Measurements from ENCODE around the gene HLA-DPB1.
A peak's percentile ranks its signal among the peaks of the same experiment; 100 is the strongest.

HLA-DPB1 gene

GRCh38 chr6:33070909-33071308 is 4.9 kb upstream of the HLA-DPB1 start:
- DNase-seq (ENCODE audit: low read depth in 2 of 2, low spot score in 1 of 2): no peak

GRCh38 chr6:33071569-33071968 is 4.2 kb upstream of the HLA-DPB1 start:
- no peak for DNase-seq (ENCODE audit: low read depth in 2 of 2, low spot score in 1 of 2)

- DNase-seq (ENCODE audit: low read depth in 2 of 2, low spot score in 1 of 2): no peak
Observed at GRCh38 chr6:33072508-33073100, 3.2 kb upstream of the HLA-DPB1 start.

- peak in 1 of 2 donors; percentile 15 for DNase-seq (ENCODE audit: low read depth in 2 of 2, low spot score in 1 of 2)
Observed at GRCh38 chr6:33073431-33073871, 2.3 kb upstream of the HLA-DPB1 start, which contains the start of gene HLA-DPA1. TSS of gene HLA-DPA1 (minus strand) at chr6:33073649.

GRCh38 chr6:33075208-33075567 is 602 bp upstream of the HLA-DPB1 start:
- DNase-seq (ENCODE audit: low read depth in 2 of 2, low spot score in 1 of 2): no peak

GRCh38 chr6:33076406-33076934 is 680 bp downstream of the HLA-DPB1 start:
- DNase-seq (ENCODE audit: low read depth in 2 of 2, low spot score in 1 of 2): no peak

- DNase-seq (ENCODE audit: low read depth in 2 of 2, low spot score in 1 of 2): no peak
Observed at GRCh38 chr6:33077908-33078307, 2.1 kb downstream of the HLA-DPB1 start.

GRCh38 chr6:33078442-33078841 is 2.7 kb downstream of the HLA-DPB1 start:
- no peak for DNase-seq (ENCODE audit: low read depth in 2 of 2, low spot score in 1 of 2)

GRCh38 chr6:33078919-33079521 is 3.2 kb downstream of the HLA-DPB1 start:
- no peak for DNase-seq (ENCODE audit: low read depth in 2 of 2, low spot score in 1 of 2)

GRCh38 chr6:33079580-33079979 is 3.8 kb downstream of the HLA-DPB1 start:
- DNase-seq (ENCODE audit: low read depth in 2 of 2, low spot score in 1 of 2): no peak

- no peak for DNase-seq (ENCODE audit: low read depth in 2 of 2, low spot score in 1 of 2)
Observed at GRCh38 chr6:33080127-33081089, 4.6 kb downstream of the HLA-DPB1 start.

GRCh38 chr6:33081098-33081824 is 5.5 kb downstream of the HLA-DPB1 start:
- no peak for DNase-seq (ENCODE audit: low read depth in 2 of 2, low spot score in 1 of 2)

- no peak for DNase-seq (ENCODE audit: low read depth in 2 of 2, low spot score in 1 of 2)
Observed at GRCh38 chr6:33082702-33083101, 6.9 kb downstream of the HLA-DPB1 start.

GRCh38 chr6:33085627-33086026 is 9.8 kb downstream of the HLA-DPB1 start:
- no peak for DNase-seq (ENCODE audit: low read depth in 2 of 2, low spot score in 1 of 2)

GRCh38 chr6:33088258-33088930 is 12.6 kb downstream of the HLA-DPB1 start:
- no peak for DNase-seq (ENCODE audit: low read depth in 2 of 2, low spot score in 1 of 2)

GRCh38 chr6:33088931-33089620 is 13.3 kb downstream of the HLA-DPB1 start:
- DNase-seq (ENCODE audit: low read depth in 2 of 2, low spot score in 1 of 2): no peak

- DNase-seq (ENCODE audit: low read depth in 2 of 2, low spot score in 1 of 2): peak in 1 of 2 donors; percentile 45
Observed at GRCh38 chr6:33091957-33092356, 16.2 kb downstream of the HLA-DPB1 start.

- DNase-seq (ENCODE audit: low read depth in 2 of 2, low spot score in 1 of 2): no peak
Observed at GRCh38 chr6:33092385-33092784, 16.6 kb downstream of the HLA-DPB1 start.

GRCh38 chr6:33093855-33094254 is 18.1 kb downstream of the HLA-DPB1 start:
- no peak for DNase-seq (ENCODE audit: low read depth in 2 of 2, low spot score in 1 of 2)

GRCh38 chr6:33095681-33096080 is 19.9 kb downstream of the HLA-DPB1 start:
- no peak for DNase-seq (ENCODE audit: low read depth in 2 of 2, low spot score in 1 of 2)

Measured in stimulated activated CD8-positive, alpha-beta memory T cell treated with anti-CD3 and anti-CD28 coated beads, Interleukin-4, amount 100 ng/mL, for 4 hours (primary cell).